Ammon's horn (tissue), 1 donor: ENCODE results near the gene PLPP7.
A peak's percentile ranks its signal among the peaks of the same experiment; 100 is the strongest.
"Not testable (repeated sequence)": the region's sequence is repeated elsewhere in the genome, so short reads cannot be mapped to it uniquely, and the experiment has no call there.

ENCODE experiments used
- DNase-seq: peaks from one replicate; pipeline ENCODE4 v3.0.0-alpha.2; 2016; ENCODE audit warnings: low spot score

PLPP7 gene

GRCh38 chr9:131289301-131290035, at the start of gene PLPP7:
PLPP7 (plus strand) TSS chr9:131289723; CDS start chr9:131289998, 275 bp downstream.
- peak; percentile 94 for DNase-seq

- DNase-seq = no peak
Measured at GRCh38 chr9:131240047-131240921, 49.2 kb upstream of the PLPP7 start.

- not testable (repeated sequence) for DNase-seq
Measured at GRCh38 chr9:131244331-131244730, 45.2 kb upstream of the PLPP7 start.

- DNase-seq = no peak
Measured at GRCh38 chr9:131246618-131247017, 42.9 kb upstream of the PLPP7 start.

- no peak for DNase-seq
Measured at GRCh38 chr9:131252120-131252519, 37.4 kb upstream of the PLPP7 start.

GRCh38 chr9:131253891-131254491, 35.5 kb upstream of the PLPP7 start:
- DNase-seq = peak; percentile 79

GRCh38 chr9:131254626-131255025, 34.9 kb upstream of the PLPP7 start:
- DNase-seq = no peak

GRCh38 chr9:131255676-131256197, 33.8 kb upstream of the PLPP7 start:
- no peak for DNase-seq

- no peak for DNase-seq
Measured at GRCh38 chr9:131257266-131258025, 32.1 kb upstream of the PLPP7 start.

GRCh38 chr9:131258186-131258585, 31.3 kb upstream of the PLPP7 start:
- no peak for DNase-seq

GRCh38 chr9:131258698-131259431, 30.7 kb upstream of the PLPP7 start:
- DNase-seq = no peak

- no peak for DNase-seq
Measured at GRCh38 chr9:131259432-131259898, 30.1 kb upstream of the PLPP7 start.

GRCh38 chr9:131259916-131260597, 29.5 kb upstream of the PLPP7 start:
- no peak for DNase-seq

GRCh38 chr9:131260751-131261452, 28.6 kb upstream of the PLPP7 start:
- no peak for DNase-seq

- no peak for DNase-seq
Measured at GRCh38 chr9:131262327-131263032, 27.0 kb upstream of the PLPP7 start.

GRCh38 chr9:131263033-131263343, 26.5 kb upstream of the PLPP7 start:
- DNase-seq = not testable (repeated sequence)

- no peak for DNase-seq
Measured at GRCh38 chr9:131263701-131264100, 25.8 kb upstream of the PLPP7 start.

- peak; percentile 5 for DNase-seq
Measured at GRCh38 chr9:131264231-131264630, 25.3 kb upstream of the PLPP7 start.
